Ramos (cell line): ENCODE results near the gene SSTR5.

Source experiments
- in situ Hi-C: fragments of 300-500 bp; cut with MboI; formaldehyde crosslinking; loops from one replicate; pipeline ENCODE4 v1.14.3; 2022; ENCODE audit warnings: low sequenced_read_pairs; ENCODE audit not compliant: unreplicated experiment

Gene SSTR5

DNA sequence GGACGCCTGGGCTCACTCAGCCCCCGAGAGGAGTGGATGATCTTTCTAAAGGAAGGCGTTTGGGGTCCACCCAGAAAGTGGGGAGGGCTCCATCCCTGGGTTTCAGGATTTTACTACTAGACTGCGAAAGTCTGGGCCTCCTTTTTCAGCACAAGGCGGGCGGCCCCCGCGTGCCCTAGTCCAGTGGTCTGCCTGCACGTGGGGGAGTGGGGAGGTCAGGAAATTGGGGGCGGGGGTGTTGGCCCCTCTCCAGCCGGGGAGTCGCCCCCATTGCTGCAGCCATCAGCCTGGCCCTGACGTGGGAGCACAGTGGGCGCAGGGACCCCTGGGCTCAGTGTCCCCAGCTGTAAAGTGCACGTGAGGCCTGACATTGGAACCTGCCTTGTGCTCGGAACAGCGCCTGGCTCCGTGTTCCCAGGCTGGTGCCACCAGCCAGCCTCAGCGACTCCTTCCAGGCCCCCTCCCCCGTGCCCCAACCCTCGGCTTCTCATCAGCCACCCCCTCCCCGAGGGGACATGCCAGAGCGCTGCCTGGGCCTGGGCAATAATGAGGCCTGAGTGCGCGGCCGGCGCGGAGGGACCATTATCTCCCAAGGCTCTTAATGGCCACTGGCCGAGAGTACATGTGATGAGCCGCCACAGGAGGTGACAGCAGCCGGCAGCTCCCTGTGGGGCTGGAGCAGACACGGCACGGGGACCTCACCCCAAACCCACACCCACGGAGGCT is 25.9 kb downstream of the SSTR5 start:
- in situ Hi-C loops: no loop called here

DNA sequence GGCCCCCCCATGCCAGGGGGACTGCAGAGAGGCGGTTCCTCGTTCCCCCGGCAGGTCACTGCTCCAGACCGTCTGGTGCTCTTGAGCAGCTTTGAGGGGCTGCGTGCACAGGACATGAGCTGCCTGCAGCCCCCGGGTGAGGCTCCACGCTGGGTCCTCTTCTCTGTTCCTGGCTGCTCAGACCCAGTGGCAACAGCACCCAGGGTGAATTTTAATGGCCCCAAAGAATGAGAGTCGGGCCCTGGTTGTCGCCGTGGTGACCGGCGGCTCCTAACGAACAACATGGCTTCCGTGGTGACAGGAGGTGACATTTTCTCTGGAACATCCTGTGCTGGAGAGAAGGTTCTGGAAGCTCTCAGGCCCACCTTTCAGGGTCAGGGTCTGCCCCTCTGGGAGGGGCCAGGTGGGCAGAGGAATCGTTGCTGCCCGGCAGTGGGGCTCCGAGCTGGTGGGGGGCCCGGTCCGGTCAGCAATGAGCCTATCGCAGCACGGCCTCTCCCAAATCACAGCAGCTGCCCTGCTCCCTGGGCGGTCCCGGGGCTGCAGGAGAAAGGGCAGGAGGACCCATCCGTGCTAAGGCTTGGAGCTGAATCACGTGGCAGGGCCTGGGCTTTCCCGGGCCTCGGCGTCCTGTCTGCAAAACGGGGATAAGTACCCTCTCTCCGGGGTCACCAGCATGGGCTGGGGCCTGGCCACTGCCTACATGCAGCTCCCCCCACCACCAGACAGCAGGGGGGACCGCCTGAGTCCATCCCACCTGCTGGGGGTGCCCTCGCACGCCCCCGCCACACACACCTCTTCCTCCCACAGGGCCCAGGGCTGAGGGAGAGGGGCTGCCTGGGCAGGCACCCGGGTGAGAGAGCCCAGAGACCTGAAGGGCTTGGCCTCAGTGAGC is 26.9 kb downstream of the SSTR5 start:
- in situ Hi-C loops: no loop called here

DNA sequence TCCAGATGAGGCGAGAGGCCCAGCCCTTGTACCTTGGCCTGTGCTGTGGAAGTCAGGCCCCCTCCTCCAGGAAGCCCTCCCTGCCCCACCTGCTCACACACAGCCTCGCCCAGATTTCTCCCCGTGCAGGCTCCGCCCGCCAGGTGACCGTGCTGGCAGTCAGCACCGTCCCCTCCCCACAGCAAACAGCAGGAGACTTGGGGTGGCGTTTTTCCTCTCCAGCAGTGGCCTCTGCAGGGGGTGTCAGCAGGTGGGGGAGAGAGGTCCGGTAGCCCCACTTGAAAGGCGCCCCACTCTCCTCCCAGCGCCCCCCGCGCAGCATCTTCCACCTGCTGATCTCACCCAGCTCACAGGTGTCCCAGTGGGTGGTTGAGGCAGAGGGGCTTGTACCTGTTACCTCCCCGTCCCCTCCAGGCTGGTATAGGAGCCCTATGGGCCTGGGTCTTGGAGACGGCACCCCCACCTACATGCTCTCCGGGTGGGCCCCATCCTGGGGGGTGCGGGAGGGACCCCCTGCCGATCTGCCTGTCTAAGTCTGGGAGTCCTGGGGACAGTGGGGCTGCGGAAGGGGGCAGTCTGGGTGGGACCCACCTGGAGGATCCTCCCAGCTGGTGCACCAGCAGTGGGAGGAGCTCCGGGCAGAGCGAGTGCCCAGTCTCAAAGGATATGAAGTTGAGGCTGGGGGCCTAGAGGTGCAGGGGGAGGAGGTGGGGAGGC is 27.7 kb downstream of the SSTR5 start:
- in situ Hi-C loops: no loop called here

DNA sequence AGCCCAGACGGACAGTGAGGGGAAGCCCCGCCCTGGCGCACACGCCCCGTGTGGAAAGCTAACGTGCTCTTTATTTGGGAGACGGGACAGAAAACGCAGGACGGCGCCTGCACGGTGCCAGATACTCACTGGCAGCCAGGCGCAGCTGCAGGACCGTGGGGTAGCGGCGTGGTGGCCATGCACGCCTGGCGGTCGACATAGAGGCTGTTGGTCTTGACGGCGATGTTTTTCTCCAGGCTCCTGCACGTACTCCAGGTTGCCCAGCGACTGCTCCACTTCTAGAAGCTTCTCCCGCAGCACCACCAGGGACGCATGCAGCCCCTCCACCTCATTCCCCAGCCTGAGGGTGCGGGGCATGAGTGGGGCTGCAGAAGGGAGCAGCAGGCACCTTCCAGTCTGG is 28.6 kb downstream of the SSTR5 start:
- in situ Hi-C loops: no loop called here

DNA sequence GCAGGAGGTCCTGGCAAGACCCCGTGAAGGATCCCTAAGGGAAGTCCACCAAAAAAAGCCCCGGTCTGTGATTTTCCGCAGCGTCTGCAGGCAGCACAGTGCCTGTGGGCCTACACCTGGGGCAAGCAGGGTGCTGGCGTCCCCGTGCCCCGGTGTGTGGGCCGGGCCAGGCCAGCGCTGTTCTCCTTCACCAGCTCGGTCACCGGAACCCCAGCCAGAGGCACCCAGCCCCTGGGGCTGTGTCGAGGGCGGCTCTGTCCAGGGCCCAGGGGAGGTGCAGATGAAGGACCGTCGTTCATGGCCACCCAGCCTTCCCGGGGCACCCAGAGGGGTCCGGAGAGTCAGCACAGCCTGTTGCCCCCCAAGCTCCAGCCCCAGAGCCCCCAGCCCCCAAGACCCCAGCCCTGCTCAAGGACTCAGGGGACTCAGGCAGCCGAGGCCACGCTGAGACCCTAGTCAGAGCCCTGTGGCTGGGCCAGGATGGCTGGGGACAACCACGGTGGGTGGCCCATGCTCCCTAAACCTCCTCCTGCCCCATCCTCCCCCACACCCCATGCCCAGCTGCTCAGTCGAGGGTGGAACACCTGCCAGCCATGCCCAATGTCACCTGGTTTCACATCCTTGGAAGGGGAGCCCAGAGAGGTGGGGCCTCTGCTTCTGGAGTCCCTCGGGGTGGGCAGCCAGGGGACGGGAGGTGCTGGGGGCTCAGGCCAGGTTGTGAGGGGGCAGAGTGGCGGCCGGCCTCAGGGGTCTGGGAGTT is 29.2 kb downstream of the SSTR5 start:
- in situ Hi-C loops: no loop called here

DNA sequence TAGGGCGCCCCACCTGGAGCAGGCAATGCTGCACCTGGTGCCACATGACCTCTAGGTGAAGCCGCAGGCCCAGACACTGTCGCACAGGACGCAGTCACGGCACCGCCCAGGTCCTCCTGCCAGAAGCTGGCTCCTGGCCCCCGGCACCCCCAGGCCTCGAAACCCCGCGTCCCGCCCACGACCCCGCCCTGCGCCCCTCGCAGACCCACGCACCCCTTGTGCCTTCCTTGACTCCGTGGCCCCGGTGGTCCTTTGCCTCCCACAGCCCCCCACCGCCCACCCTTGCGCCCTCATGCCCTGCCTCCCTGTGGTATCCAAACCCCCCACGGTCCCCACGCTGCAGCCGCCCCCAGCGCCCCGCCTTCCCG is 29.8 kb downstream of the SSTR5 start:
- in situ Hi-C loops: no loop called here

DNA sequence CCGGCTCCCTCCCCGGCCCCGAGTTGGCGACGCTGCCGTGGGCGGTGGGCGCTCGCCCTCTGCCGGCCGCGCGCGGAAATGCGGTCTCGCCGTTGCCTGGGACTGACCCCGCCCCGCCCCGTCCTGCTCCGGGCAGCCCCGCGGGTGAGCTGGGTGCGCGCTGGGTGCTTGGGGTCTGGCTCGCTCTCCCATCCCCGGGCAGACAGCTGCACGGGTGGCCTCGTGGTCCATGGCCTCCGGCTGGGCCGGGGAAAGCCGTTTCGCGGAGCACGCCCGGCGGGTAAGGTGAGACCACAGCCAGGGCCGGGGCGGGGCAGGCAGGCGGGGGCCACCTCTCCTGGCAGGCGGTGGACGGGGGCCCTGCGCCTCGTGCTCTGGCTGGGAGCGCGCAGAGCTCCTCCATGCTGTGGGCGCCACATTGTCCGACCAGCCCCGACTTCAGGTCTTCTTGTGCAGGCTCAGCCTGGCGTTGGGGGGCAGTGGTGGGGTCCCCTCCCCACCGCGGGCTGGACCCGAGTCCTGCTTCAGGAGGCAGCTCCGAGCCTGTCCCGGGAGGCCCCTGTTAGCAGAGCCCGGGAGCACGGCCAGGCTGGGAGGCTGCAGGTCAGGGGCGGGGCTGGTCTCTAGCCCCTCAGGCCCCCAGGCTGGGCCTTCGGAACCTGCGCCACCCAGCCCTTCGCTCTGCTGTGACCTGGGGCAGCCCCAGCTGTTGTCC is 30.5 kb downstream of the SSTR5 start:
- in situ Hi-C loops: no loop called here

DNA sequence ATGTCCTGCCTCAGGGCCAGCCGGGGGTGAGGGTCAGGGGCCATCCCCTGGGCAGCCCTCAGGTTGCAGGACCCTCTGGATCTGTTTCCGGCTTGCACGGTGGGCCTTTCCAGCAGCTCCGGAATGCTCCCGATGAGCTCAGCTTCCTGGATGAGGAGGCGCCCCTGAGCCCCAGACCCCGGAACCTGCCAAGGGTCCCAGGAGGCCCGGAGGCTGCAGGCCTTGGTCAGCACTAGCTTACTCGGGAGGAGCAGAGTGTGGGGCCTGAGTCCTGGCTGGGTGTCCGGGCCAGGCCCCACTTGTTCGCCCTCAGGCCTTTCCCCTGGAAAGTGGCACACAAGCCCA is 31.1 kb downstream of the SSTR5 start:
- in situ Hi-C loops: no loop called here

DNA sequence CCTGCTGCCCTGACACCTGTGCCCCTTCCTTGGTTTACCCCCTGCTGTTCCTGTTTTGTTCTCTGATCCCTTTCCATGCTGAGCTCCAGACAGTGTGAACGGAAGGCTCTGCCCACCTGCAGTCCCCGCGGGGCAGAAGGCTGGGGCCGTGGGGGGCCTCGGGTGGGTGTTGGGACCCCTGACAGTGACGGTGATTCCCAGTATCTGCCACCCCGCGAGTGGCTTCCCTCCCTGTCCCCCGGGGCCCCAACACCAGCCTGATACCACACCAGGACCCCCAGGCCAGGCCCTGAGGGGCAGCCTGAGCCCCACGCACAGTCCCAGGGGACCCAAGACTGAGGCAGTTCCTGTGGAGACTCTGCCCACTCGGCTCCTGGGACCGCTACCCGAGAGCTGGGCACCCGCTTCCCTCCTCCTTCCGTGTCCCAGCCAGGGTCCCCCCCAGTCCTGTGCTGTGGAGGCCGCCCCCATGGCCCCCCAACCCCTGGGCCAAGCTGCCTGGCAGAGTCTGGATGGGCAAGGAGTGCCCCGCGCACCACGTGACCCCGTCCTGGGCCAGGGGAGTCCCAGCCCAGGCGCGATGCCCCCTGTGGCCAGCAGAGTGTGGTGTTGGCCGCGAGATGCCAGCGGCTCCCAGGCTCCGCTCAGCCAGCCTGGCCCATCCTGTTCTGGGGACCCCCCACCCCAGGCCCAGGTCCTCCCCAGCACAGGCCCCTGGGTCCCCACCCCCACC is 33.5 kb downstream of the SSTR5 start:
- in situ Hi-C loops: no loop called here

DNA sequence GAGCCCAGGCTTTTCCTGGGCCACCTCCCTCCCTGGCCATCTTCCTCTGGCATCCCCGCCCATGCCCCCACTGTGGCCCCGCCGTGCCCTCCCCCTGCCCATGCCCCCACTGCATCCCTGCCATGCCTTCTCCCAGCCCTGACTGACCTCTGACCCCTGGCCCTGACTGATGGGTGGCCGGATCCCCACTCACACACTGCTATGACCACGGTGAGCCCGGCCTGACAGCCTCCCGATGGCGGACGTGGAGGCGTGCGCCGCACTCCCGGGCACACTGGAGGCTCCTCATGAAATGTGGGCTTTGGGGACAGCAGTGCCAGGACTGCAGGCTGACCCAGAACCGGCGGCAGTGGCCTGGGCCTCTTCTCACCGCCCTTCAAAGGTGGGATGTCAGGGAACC is 34.1 kb downstream of the SSTR5 start:
- in situ Hi-C loops: no loop called here

DNA sequence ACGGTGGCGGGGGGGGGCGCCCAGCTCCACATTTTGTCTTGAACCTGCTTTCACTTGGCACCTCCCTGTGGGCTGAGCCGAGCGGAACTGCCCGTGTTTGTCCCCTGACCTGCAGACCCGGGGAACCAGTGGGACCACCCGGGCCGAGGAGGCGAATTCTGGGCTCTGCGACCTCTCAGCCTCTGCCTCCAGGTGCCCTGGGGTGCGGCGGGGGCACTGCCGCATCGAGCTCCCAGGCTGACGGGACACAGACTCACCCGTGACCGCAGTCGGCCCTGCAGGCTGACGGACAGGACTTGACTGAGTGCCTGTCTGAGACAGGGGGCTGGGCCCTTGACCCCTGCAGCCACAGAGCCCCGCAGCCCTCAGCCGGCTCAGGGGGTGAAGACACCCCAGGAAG is 34.6 kb downstream of the SSTR5 start:
- in situ Hi-C loops: no loop called here

DNA sequence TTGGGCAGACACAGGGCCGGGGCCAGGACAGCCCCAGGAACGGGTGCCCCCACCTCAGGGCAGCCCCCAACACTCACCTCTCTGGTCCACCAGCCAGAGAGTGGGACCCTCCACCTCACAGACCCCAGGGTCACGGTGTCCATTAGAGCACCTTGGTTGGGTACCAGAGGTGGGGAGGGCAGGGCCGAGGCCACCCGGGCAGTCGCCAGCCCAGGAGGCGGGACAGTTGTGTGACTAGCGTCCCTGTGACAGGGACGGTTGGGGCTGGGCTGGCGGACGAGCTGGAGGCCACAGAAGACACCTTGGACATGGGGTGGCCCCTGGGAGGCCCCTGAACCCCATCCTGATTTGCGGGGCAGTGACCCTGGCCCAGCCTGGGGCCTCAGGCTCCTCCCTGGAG is 35.2 kb downstream of the SSTR5 start:
- in situ Hi-C loops: no loop called here

DNA sequence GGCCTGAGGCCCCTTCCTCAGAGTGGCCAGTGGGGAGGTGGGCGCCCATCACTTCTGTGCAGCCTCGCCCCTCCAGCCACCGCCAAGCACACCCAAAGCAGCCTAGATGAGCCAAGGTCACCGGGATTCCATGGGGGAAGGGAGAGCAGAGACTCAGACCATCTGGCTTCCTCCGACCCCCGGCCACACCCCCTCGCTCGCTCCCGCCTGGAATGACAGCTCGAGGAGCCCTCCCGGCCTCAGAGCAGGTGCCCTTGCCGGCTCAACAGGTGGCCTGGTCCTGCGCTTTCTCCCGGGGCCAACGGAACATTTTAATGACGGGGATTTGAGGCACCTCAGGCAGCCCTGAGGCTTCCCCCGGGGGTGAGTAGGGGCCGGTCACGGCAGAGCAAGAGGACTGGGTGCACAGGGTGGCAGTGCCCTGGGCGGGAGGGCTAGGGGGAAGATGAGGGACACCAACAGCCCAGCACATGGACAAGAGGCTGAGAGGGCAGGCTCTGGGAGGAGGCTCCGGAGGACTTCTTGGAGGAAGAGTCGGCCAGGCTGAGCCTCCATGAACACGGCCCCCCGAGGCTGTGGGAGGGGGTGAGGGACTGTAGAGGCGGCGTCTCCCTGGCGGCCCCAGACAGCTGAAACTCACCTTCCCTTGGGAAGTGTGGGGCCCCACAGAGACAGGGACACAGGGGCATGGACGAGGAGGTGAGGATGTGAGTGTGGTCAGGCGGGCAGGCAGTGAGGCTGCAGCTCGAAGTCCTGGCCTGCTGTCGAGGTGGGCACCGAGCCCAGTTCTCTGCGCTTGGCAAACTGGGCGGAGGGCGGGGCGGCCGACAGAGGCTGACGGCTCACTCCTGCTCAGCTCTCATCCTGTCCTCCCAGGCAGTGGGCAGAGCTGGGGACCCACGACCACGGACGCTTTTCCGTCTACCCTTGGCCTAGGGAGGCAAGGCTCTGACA is 36.0 kb downstream of the SSTR5 start:
- in situ Hi-C loops: no loop called here

DNA sequence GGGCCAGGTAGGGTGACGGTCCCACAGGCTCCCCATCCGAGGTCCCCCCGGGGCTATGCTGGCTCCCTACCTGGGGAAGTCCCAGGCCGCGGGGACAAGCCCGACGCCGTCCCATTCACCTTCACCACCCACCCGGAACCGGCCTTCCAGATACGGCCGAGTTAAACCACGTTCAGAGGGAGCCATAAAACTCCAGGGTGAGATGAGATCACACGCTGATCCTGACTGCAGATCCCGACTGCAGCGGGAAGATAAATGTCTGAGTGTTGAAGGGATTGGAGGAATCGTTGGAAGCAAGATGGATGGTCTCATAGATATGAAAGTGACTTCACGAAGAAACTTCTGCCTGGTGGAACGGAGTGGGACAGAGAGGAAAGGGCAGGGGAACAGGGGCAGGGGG is 37.1 kb downstream of the SSTR5 start:
- in situ Hi-C loops: no loop called here

DNA sequence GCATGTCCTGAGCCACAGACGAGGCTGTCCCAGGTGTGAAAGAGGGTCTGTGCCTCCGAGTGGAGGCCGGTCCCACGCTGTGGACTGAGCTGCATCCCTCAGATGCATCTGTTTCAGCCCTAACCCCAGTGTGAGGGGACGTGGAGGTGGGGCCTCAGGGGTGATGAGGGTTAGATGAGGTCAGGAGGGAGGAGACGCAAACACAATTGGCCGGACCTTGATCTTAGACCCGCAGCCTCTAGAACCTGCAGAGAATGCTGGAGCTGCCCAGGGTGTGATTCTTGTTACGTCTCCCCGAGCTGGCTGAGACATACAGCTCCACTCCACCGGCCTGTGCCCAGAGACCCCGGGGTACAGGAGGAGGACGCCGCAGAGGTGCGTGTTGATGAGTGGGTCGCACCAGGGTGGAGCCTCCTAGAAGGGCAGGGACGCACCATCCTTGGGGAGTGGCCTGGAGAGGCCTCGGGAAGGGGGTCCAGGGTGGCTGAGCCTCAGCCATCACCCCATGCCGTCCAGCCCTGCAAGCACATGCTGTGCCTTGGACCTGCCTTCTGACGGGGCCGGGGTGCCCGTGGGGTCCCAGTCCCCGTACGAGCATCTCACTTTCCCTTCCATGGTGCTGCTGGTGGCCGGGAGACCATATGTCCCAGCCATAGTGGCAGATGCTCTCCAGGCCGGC is 40.1 kb downstream of the SSTR5 start:
- in situ Hi-C loops: no loop called here

DNA sequence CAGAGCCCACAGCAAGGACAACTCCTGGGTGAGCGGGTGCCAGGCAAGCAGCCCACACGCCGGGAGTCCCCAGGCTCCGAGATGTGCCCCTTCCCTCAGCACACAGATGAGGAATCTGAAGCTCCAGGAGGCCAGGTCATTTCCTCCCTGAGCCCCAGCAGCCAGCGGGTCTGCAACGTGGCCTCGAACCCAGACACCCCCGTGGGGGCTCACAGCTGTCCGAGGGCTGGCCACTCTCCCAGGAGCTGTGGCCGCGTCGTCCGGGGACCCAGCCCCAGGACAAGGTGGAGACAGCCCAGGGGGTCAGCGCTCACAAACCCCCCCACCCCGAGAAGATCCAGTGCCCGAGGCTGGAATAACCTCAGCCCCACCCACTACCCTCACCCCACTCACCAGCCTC is 40.9 kb downstream of the SSTR5 start:
- in situ Hi-C loops: no loop called here

DNA sequence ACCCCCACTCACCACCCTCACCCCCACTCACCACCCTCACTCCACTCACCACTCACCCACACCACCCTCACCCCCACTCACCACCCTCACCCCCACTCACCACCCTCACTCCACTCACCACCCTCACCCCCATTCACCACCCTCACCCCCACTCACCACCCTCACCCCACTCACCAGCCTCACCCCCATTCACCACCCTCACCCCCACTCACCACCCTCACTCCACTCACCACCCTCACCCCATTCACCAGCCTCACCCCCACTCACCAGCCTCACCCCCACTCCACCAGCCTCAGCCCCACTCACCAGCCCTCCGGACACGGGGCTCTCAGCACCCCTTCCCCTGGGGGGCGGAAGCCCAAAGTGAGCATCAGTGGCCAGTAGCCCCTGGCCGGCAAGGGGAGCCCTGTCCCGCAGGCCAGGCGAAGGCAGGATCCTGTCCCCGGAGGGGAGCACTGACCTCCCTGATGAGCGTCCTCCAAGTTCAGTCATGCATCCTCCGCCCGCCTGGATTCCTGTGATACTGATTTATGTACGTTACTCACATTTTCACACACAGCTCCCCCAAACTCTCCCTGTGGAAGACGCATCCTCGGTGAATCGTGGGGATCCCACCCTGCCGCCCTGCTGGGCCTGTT is 41.5 kb downstream of the SSTR5 start:
- in situ Hi-C loops: no loop called here
